HFFc6 (cell line): ENCODE data around the gene ELOVL1. TPM values are rescaled to one million over a fixed set of nuclear protein-coding genes. Genes with fewer than 3 reads are reported as not detected.

Experiments used
- DNase-seq: peaks from one replicate; pipeline ENCODE4 v3.0.0-alpha.2; 2018
- H3K27ac Mint-ChIP-seq: 2 replicates; pipeline ENCODE4 v1.8.0; 2020; ENCODE audit warnings: mild to moderate bottlenecking, mixed read lengths
- H3K27me3 Mint-ChIP-seq: 2 replicates; pipeline ENCODE4 v1.8.0; 2021; ENCODE audit warnings: mild to moderate bottlenecking, moderate library complexity, mixed read lengths; ENCODE audit not compliant: insufficient read depth
- H3K36me3 Mint-ChIP-seq: 2 replicates; pipeline ENCODE4 v1.8.0; 2021; ENCODE audit warnings: low read depth, mixed read lengths
- H3K4me1 Mint-ChIP-seq: 2 replicates; pipeline ENCODE4 v1.8.0; 2020; ENCODE audit warnings: low read depth, mixed read lengths
- H3K4me3 Mint-ChIP-seq: 2 replicates; pipeline ENCODE4 v1.8.0; 2020; ENCODE audit warnings: mild to moderate bottlenecking, moderate library complexity, mixed read lengths
- H3K9me3 Mint-ChIP-seq: 2 replicates; pipeline ENCODE4 v1.8.0; 2020; ENCODE audit warnings: mild to moderate bottlenecking, mixed read lengths
- total RNA-seq, 6 experiments: library from RNA; stranded (reverse); fragmentation: NEBNext Ultra II Directional; extraction: Animal tissue kit (Norgen Biotek cat#: 25700); gene quantifications; 2 replicates in 1 of 6; 3 replicates in 5 of 6; pipeline ENCODE4 v1.2.3, GENCODE V29; 2021
- TF ChIP-seq, protein P1 (sequence below): fragments of 200-600 bp; sonication (generic); IDR thresholded peaks from 2 replicates; pipeline ENCODE4 v1.5.0; 2021; ENCODE audit warnings: antibody characterized with exemption, mild to moderate bottlenecking

ELOVL1 gene
- total RNA-seq, 6 experiments from 2014 or later: 137 to 185 (median 160) TPM

DNA sequence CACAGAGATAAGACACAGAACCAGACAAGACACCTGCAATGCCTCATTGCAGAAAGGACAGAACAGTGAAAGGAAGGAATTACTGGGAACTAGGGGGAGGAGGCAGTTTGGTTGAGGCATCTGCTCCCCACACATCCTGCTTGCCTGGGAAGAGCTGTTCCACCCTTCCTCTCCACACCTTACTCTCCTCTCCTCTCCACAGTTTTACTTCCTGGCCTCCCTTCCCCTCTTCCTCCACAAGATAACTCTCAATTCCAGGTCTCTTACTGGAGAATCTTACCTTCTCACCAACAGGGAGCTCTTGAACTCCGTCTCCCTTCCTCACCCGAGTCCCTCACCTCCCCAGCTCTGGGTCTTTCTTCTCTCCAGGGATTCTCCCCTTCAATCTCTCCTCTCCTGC, 2.1 kb downstream of the ELOVL1 start:
- H3K4me3 Mint-ChIP-seq: peak overlapping the region; percentile 93
- H3K36me3 Mint-ChIP-seq: peaks cover 59% of the 10 kb centered on the region
- no peak for DNase-seq
- peaks cover 1% of the 10 kb centered on the region; the same call in 1 of the 2 replicates for H3K27me3 Mint-ChIP-seq
- no peaks in the 10 kb centered on the region for H3K9me3 Mint-ChIP-seq
- peak overlapping the region; percentile 90 for H3K27ac Mint-ChIP-seq
- TF ChIP-seq, protein P1, sequence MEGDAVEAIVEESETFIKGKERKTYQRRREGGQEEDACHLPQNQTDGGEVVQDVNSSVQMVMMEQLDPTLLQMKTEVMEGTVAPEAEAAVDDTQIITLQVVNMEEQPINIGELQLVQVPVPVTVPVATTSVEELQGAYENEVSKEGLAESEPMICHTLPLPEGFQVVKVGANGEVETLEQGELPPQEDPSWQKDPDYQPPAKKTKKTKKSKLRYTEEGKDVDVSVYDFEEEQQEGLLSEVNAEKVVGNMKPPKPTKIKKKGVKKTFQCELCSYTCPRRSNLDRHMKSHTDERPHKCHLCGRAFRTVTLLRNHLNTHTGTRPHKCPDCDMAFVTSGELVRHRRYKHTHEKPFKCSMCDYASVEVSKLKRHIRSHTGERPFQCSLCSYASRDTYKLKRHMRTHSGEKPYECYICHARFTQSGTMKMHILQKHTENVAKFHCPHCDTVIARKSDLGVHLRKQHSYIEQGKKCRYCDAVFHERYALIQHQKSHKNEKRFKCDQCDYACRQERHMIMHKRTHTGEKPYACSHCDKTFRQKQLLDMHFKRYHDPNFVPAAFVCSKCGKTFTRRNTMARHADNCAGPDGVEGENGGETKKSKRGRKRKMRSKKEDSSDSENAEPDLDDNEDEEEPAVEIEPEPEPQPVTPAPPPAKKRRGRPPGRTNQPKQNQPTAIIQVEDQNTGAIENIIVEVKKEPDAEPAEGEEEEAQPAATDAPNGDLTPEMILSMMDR: no peak
- peaks cover 68% of the 10 kb centered on the region for H3K4me1 Mint-ChIP-seq

DNA sequence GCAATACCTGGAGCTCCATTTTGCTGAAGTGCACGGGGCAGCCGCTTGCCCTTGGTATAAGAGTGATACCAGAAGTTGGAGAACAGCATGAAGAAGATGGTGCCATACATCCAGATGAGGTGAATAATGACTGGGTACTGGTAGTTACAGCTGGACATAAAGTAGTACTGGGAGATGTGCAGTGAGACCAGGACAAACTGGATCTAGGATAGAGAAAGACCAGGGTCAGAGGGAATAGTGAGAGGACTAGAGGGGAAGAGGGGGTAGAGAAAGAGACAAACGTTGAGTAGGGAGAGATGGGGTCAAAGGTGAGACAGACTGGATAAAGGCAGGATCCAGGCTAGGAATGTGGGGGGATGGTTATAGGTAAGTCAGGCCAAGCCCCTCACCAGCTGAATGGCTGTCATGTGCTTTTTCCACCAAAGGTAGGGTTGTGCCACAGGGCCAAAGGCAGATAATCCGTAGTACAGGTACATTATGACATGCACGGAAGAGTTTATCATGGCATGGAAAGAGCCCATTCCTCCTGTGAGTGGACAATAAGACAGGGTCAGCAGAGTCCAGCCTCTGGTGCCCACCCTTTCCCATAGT, 3.8 kb downstream of the ELOVL1 start:
- no peak overlapping the region for H3K4me3 Mint-ChIP-seq
- peaks cover 3% of the 10 kb centered on the region; the same call in 1 of the 2 replicates for H3K27me3 Mint-ChIP-seq
- peaks cover 69% of the 10 kb centered on the region for H3K36me3 Mint-ChIP-seq
- TF ChIP-seq, protein P1: no peak
- peaks cover 81% of the 10 kb centered on the region for H3K4me1 Mint-ChIP-seq
- DNase-seq: no peak
- H3K9me3 Mint-ChIP-seq: no peaks in the 10 kb centered on the region
- peak overlapping the region; percentile 60 for H3K27ac Mint-ChIP-seq

DNA sequence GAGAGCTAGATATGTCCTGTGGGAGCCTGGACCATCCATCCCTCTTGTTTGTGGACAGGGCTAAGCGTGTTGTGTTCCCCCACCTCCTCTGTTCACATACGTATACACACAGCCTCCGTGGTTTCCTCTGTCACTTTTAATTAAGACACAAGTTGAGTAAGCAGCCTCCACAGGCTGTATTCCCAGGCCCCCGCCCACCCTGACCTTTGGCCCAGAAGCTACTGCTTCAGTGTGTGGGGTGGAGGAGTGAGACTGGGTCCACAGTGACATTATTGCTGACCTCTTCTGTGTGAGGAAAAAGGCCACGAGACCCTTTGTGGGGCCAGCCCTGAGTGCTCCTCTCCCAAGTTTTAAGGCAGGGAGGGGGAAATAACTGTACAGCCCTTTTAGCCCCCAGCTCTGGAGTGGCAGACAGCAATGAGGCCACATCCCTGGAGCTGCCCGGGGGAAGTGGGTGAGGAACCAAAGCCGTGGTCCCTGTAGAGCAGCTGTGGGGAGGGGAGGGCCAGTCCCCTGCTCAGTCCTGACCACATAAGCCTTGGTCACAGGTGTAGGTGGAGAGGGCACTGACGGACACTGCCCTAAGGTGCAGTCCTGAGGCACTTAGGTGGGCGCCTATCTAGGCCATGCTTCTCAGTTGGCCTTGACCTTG, 4.4 kb downstream of the ELOVL1 start:
- no peaks in the 10 kb centered on the region for H3K9me3 Mint-ChIP-seq

DNA sequence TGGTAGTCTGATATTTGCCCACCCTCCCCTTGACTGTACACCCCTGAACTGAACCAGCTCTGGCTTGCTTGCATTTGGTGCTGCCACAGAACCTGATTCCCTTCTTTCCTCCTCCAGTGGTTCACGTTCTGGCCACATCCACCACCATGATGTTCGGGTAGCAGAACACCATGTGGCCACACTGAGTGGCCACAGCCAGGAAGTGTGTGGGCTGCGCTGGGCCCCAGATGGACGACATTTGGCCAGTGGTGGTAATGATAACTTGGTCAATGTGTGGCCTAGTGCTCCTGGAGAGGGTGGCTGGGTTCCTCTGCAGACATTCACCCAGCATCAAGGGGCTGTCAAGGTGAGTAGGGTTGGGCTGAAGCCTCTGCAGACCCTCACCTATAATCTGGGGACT, 7.2 kb downstream of the ELOVL1 start:
- Mint-ChIP-seq H3K36me3 (peaks cover 64% of the 10 kb centered on the region), H3K4me3 (peak overlapping the region; percentile 95), H3K9me3 (no peaks in the 10 kb centered on the region), H3K27me3 (peaks cover 6% of the 10 kb centered on the region), H3K4me1 (peaks cover 83% of the 10 kb centered on the region), H3K27ac (peak overlapping the region; percentile 64)
- DNase-seq: no peak
- TF ChIP-seq, protein P1: no peak

More for the DNA sequence above, 4.4 kb downstream of the ELOVL1 start:
- no peak overlapping the region for H3K4me3 Mint-ChIP-seq
- H3K4me1 Mint-ChIP-seq: peaks cover 75% of the 10 kb centered on the region
- H3K36me3 Mint-ChIP-seq: peaks cover 63% of the 10 kb centered on the region
- peak overlapping the region; percentile 60 for H3K27ac Mint-ChIP-seq
- TF ChIP-seq, protein P1: no peak
- H3K27me3 Mint-ChIP-seq: peaks cover 6% of the 10 kb centered on the region
- no peak for DNase-seq

DNA sequence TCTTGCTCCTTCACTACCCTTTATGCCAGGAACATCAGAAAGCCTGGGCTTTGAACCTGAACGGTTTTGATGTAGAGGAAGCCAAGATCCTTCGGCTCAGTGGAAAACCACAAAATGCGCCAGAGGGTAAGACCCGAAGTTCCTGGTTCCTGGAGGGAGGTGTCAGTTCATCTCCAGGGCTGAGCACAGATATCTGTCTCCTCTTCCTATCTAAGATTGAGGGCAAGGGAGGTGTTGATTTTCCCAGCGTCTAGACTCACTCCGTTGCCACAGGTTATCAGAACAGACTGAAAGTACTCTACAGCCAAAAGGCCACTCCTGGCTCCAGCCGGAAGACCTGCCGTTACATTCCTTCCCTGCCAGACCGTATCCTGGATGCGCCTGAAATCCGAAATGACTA, 8.1 kb downstream of the ELOVL1 start:
- peak overlapping the region; percentile 95 for H3K4me3 Mint-ChIP-seq
- DNase-seq: no peak
- peaks cover 56% of the 10 kb centered on the region for H3K36me3 Mint-ChIP-seq
- peaks cover 78% of the 10 kb centered on the region for H3K4me1 Mint-ChIP-seq
- TF ChIP-seq, protein P1: no peak
- peaks cover 6% of the 10 kb centered on the region for H3K27me3 Mint-ChIP-seq
- H3K9me3 Mint-ChIP-seq: no peaks in the 10 kb centered on the region
- H3K27ac Mint-ChIP-seq: peak overlapping the region; percentile 95
